ENCODE data around the gene MAPKAPK5.
A peak's percentile ranks its signal among the peaks of the same experiment; 100 is the strongest.
"Not testable (repeated sequence)": the region's sequence is repeated elsewhere in the genome, so short reads cannot be mapped to it uniquely, and the experiment has no call there.

MAPKAPK5 gene

DNA sequence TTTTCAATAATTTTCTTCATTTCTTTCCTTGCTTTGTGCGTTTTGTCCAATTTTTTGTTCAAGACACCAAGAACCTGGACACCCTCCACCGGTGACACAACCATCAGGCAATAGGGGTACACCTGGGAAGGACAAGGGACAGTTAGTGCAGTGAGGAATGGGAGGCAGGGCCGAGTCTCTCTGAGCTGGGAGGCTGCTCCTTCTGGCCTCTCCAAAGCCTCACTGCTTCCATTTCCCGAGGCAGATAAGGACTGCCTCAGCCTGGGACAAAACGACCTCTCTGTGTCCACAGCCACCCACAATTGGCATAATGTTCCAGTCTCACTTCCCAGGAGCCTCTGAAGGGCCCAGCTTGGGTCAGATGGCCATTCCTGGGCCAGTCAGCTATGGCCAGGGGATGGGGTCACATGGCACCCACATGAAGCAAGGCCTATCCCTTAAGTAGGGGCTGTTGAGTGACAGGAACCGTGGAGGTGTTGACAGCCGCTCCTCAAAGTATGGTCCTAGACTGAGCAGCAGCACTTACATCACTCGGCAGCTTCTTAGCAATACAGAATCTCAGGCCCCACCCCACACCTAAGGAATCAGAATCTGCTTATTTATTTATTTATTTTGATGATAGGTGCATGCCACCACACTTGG, 13.6 kb upstream of the MAPKAPK5 start:
- TF ChIP-seq, protein P1, sequence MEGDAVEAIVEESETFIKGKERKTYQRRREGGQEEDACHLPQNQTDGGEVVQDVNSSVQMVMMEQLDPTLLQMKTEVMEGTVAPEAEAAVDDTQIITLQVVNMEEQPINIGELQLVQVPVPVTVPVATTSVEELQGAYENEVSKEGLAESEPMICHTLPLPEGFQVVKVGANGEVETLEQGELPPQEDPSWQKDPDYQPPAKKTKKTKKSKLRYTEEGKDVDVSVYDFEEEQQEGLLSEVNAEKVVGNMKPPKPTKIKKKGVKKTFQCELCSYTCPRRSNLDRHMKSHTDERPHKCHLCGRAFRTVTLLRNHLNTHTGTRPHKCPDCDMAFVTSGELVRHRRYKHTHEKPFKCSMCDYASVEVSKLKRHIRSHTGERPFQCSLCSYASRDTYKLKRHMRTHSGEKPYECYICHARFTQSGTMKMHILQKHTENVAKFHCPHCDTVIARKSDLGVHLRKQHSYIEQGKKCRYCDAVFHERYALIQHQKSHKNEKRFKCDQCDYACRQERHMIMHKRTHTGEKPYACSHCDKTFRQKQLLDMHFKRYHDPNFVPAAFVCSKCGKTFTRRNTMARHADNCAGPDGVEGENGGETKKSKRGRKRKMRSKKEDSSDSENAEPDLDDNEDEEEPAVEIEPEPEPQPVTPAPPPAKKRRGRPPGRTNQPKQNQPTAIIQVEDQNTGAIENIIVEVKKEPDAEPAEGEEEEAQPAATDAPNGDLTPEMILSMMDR (IDR thresholded peaks at IDR 0.05; ENCODE audit: insufficient read depth, low read depth, low read length, missing control alignments) = no peak
- no peak overlapping the region for H3K4me3 ChIP-seq (ENCODE audit: low read depth, low read length)
- DNase-seq (ENCODE audit: low read depth) = no peak

GRCh38 chr12:111829635-111830034, 12.4 kb upstream of the MAPKAPK5 start:
- not testable (repeated sequence) for H3K4me3 ChIP-seq (ENCODE audit: low read depth, low read length); DNase-seq (ENCODE audit: low read depth)

GRCh38 chr12:111834740-111835386, 7.2 kb upstream of the MAPKAPK5 start:
- DNase-seq (ENCODE audit: low read depth) = not testable (repeated sequence)

GRCh38 chr12:111835531-111836181, 6.4 kb upstream of the MAPKAPK5 start:
- H3K4me3 ChIP-seq (ENCODE audit: low read depth, low read length); DNase-seq (ENCODE audit: low read depth): not testable (repeated sequence)

More at GRCh38 chr12:111834740-111835386, 7.2 kb upstream of the MAPKAPK5 start:
- H3K4me3 ChIP-seq (ENCODE audit: low read depth, low read length) = not testable (repeated sequence)

GRCh38 chr12:111838353-111838752, 3.7 kb upstream of the MAPKAPK5 start:
- H3K4me3 ChIP-seq (ENCODE audit: low read depth, low read length) = no peak overlapping the region
- no peak for DNase-seq (ENCODE audit: low read depth)
- TF ChIP-seq, protein P1 (IDR thresholded peaks at IDR 0.05; ENCODE audit: insufficient read depth, low read depth, low read length, missing control alignments) = no peak

- TF ChIP-seq, protein P1 (IDR thresholded peaks at IDR 0.05; ENCODE audit: insufficient read depth, low read depth, low read length, missing control alignments) = no peak
- H3K4me3 ChIP-seq (ENCODE audit: low read depth, low read length) = peak overlapping the region; percentile 74
- no peak for DNase-seq (ENCODE audit: low read depth)
Observed at GRCh38 chr12:111840807-111841206, 1.2 kb upstream of the MAPKAPK5 start.

- DNase-seq (ENCODE audit: low read depth) = no peak
- H3K4me3 ChIP-seq (ENCODE audit: low read depth, low read length) = peak overlapping the region; percentile 74
- TF ChIP-seq, protein P1 (IDR thresholded peaks at IDR 0.05; ENCODE audit: insufficient read depth, low read depth, low read length, missing control alignments) = no peak
Observed at GRCh38 chr12:111841236-111841749, 735 bp upstream of the MAPKAPK5 start.

GRCh38 chr12:111842556-111843396, 748 bp downstream of the MAPKAPK5 start:
- TF ChIP-seq, protein P1 (IDR thresholded peaks at IDR 0.05; ENCODE audit: insufficient read depth, low read depth, low read length, missing control alignments) = no peak

More at GRCh38 chr12:111842556-111843396, 748 bp downstream of the MAPKAPK5 start:
- peak overlapping the region; percentile 74 for H3K4me3 ChIP-seq (ENCODE audit: low read depth, low read length)
- DNase-seq (ENCODE audit: low read depth) = peak; percentile 30
